HCT116 (cell line): Measurements from ENCODE around the gene LAMC3. TPM values are rescaled to one million over a fixed set of nuclear protein-coding genes. Genes with fewer than 3 reads are reported as not detected.

Experiments
- ATAC-seq: fragments of 200-7000 bp; cut with Tn5 transposase; 2 replicates; pipeline ENCODE4 v1.9.1; 2020; ENCODE audit warnings: mild to moderate bottlenecking, moderate library complexity
- BruUV-seq: library from RNA; stranded (reverse); fragments of 400-500 nt; replicated peaks from 2 replicates; lab custom pipeline; 2021; lab: Mats Ljungman, UMichigan
- CTCF ChIA-PET: fragments of 300-600 bp; sonication (Branson Sonifier 250); formaldehyde crosslinking; loops from one replicate; lab custom pipeline; 2021; ENCODE audit warnings: antibody characterized with exemption; lab: Charles Lee
- POLR2A ChIA-PET: fragments of 300-600, 350-600 bp; sonication (Branson Sonifier 250); formaldehyde crosslinking; loops from one replicate; lab custom pipeline; 2021; ENCODE audit warnings: antibody characterized with exemption; lab: Charles Lee
- RAD21 ChIA-PET, 2 experiments: fragments of 300-600 bp; sonication (Branson Sonifier 250); formaldehyde crosslinking; loops; one replicate each; lab custom pipeline; 2023; ENCODE audit warnings: low total read pairs in 2 of 2; ENCODE audit not compliant: uncharacterized antibody in 2 of 2, unreplicated experiment in 2 of 2, low non-redundant PET in 1 of 2; lab: Charles Lee
- DNase-seq: peaks from one replicate; pipeline ENCODE4 v3.0.0-alpha.2; 2010; ENCODE audit warnings: low read depth, low spot score
- H2AFZ ChIP-seq: fragments of 200-600 bp; shearing (Covaris generic), sonication (generic); 2 replicates; pipeline ENCODE4 v1.6.1; 2017; ENCODE audit warnings: low read depth, mixed run types, mixed read lengths, antibody characterized with exemption, low read length; ENCODE audit not compliant: poor library complexity, severe bottlenecking
- H3K27ac ChIP-seq: 2 replicates; pipeline ENCODE4 v1.5.1; 2012; ENCODE audit warnings: low read depth, low read length
- H3K27me3 ChIP-seq: fragments of 200-600 bp; sonication (generic); 2 replicates; pipeline ENCODE4 v1.6.1; 2016; ENCODE audit warnings: mixed run types, low read length, mixed read lengths; ENCODE audit not compliant: insufficient read depth
- H3K36me3 ChIP-seq, 2 experiments: fragments of 200-500 bp in 1 of 2; fragments of 200-600 bp in 1 of 2; sonication (Bioruptor generic) in 1 of 2; sonication (generic) in 1 of 2; 2 replicates each; pipeline versions ENCODE4 v1.5.1 to v1.6.1; 2014 to 2016; ENCODE audit warnings: low read length in 2 of 2, inconsistent platforms in 1 of 2, mixed read lengths in 1 of 2, mixed run types in 1 of 2; ENCODE audit not compliant: insufficient read depth in 2 of 2, control insufficient read depth in 1 of 2
- H3K4me1 ChIP-seq, 2 experiments: fragments of 200-600 bp in 1 of 2; sonication (generic) in 1 of 2; 2 replicates each; pipeline versions ENCODE4 v1.5.1 to v1.6.1; 2012 to 2017; ENCODE audit warnings: low read length in 2 of 2, inconsistent platforms in 1 of 2, mild to moderate bottlenecking in 1 of 2, mixed read lengths in 1 of 2, mixed run types in 1 of 2, moderate library complexity in 1 of 2; ENCODE audit not compliant: insufficient read depth in 2 of 2, control insufficient read depth in 1 of 2
- H3K4me2 ChIP-seq: fragments of 200-600 bp; sonication (generic); 2 replicates; pipeline ENCODE4 v1.6.1; 2017; ENCODE audit warnings: mixed run types, low read length, mixed read lengths
- H3K4me3 ChIP-seq, 2 experiments: fragments of 200-600 bp in 1 of 2; sonication (generic) in 1 of 2; replicated peaks in 1 of 2; 2 replicates each; pipeline ENCODE4 v1.5.1; 2011 to 2016; ENCODE audit warnings: low read length in 2 of 2, control low read depth in 1 of 2, low read depth in 1 of 2, mild to moderate bottlenecking in 1 of 2, mixed read lengths in 1 of 2, mixed run types in 1 of 2
- H3K79me2 ChIP-seq: fragments of 200-600 bp; sonication (generic); 2 replicates; pipeline ENCODE4 v1.6.1; 2017; ENCODE audit warnings: mild to moderate bottlenecking, mixed run types, low read length, moderate library complexity, mixed read lengths; ENCODE audit not compliant: insufficient read depth
- H3K9ac ChIP-seq: fragments of 200-600 bp; sonication (generic); 2 replicates; pipeline ENCODE4 v1.6.1; 2016; ENCODE audit warnings: low read length, mixed read lengths
- H3K9me2 ChIP-seq: fragments of 200-600 bp; sonication (generic), shearing (Covaris generic); 2 replicates; pipeline ENCODE4 v1.6.1; 2017; ENCODE audit warnings: mixed run types, mild to moderate bottlenecking, moderate library complexity; ENCODE audit not compliant: insufficient read depth
- H3K9me3 ChIP-seq, 2 experiments: fragments of 200-500 bp in 1 of 2; fragments of 200-600 bp in 1 of 2; sonication (Bioruptor generic) in 1 of 2; sonication (generic) in 1 of 2; 2 replicates each; pipeline ENCODE4 v1.6.1; 2014 to 2017; ENCODE audit warnings: low read length in 2 of 2, mixed read lengths in 2 of 2, inconsistent platforms in 1 of 2, low read depth in 1 of 2, mild to moderate bottlenecking in 1 of 2, mixed run types in 1 of 2, moderate library complexity in 1 of 2; ENCODE audit not compliant: control insufficient read depth in 1 of 2, insufficient read depth in 1 of 2
- H4K20me1 ChIP-seq: fragments of 200-600 bp; sonication (generic), shearing (Covaris generic); 2 replicates; pipeline ENCODE4 v1.6.1; 2017; ENCODE audit warnings: mixed run types, mild to moderate bottlenecking, moderate library complexity; ENCODE audit not compliant: insufficient read depth
- ATF3 ChIP-seq: IDR thresholded peaks from 2 replicates; pipeline ENCODE4 v1.6.1; 2012
- CBX3 ChIP-seq: IDR thresholded peaks from 2 replicates; pipeline ENCODE4 v1.6.1; 2012; ENCODE audit warnings: low read depth
- ELF1 ChIP-seq: IDR thresholded peaks from 2 replicates; pipeline ENCODE4 v1.6.1; 2012; ENCODE audit warnings: low read depth, borderline replicate concordance
- EZH2 ChIP-seq: fragments of 200-600 bp; sonication (generic); IDR thresholded peaks from 2 replicates; pipeline ENCODE4 v1.6.1; 2017; ENCODE audit warnings: antibody characterized with exemption, mixed run types
- EZH2phosphoT487 ChIP-seq: fragments of 200-600 bp; IDR thresholded peaks from 2 replicates; pipeline ENCODE4 v1.6.1; 2018; ENCODE audit warnings: antibody characterized with exemption, borderline replicate concordance
- FOSL1 ChIP-seq: IDR thresholded peaks from 2 replicates; pipeline ENCODE4 v1.6.1; 2012; ENCODE audit warnings: low read depth
- JUND ChIP-seq: IDR thresholded peaks from 2 replicates; pipeline ENCODE4 v1.6.1; 2012
- POLR2A ChIP-seq: IDR thresholded peaks from 2 replicates; pipeline ENCODE4 v1.7.0; 2011; ENCODE audit warnings: borderline replicate concordance; ENCODE audit not compliant: insufficient read depth, insufficient read length; ENCODE audit errors: extremely low read depth
- RAD21 ChIP-seq: IDR thresholded peaks from 2 replicates; pipeline ENCODE4 v1.6.1; 2012; ENCODE audit warnings: low read depth, mild to moderate bottlenecking
- SIN3A ChIP-seq: IDR thresholded peaks from 2 replicates; pipeline ENCODE4 v1.6.1; 2012; ENCODE audit warnings: low read depth
- SP1 ChIP-seq: IDR thresholded peaks from 2 replicates; pipeline ENCODE4 v1.6.1; 2012; ENCODE audit warnings: low read depth
- SRF ChIP-seq: IDR thresholded peaks from 2 replicates; pipeline ENCODE4 v1.6.1; 2012; ENCODE audit warnings: low read depth
- TCF7L2 ChIP-seq: IDR thresholded peaks from 2 replicates; pipeline ENCODE4 v1.7.0; 2011; ENCODE audit warnings: borderline replicate concordance, inconsistent platforms; ENCODE audit not compliant: insufficient read depth, insufficient read length; ENCODE audit errors: extremely low read depth
- YY1 ChIP-seq: IDR thresholded peaks from 2 replicates; pipeline ENCODE4 v1.6.1; 2011; ENCODE audit warnings: low read length, low read depth, moderate library complexity, mild to moderate bottlenecking; ENCODE audit not compliant: insufficient replicate concordance; ENCODE audit errors: extremely low read depth
- ZFX ChIP-seq: fragments of 450-650 bp; IDR thresholded peaks from 2 replicates; pipeline ENCODE4 v1.6.1; 2017
- ZNF274 ChIP-seq: fragments of 200-500 bp; sonication (Bioruptor generic); IDR thresholded peaks from 2 replicates; pipeline ENCODE4 v1.6.1; 2014; ENCODE audit warnings: mild to moderate bottlenecking, low read depth, low read length, inconsistent platforms
- intact Hi-C: fragments of 100-400 bp; cut with micrococcal nuclease; formaldehyde crosslinking; loops from 2 replicates; pipeline ENCODE4 v1.10.0; 2022
- total RNA-seq: library from RNA; stranded (reverse); gene quantifications from one replicate; pipeline ENCODE4 v1.2.1, GENCODE V29; 2021; ENCODE audit not compliant: unreplicated experiment
- TF ChIP-seq, protein P1 (sequence below), 3 experiments: fragments of 200-600 bp in 1 of 3; sonication (generic) in 1 of 3; IDR thresholded peaks in 2 of 3; conservative IDR thresholded peaks in 1 of 3; 2 replicates each; pipeline ENCODE4 v1.5.1; 2012 to 2017; ENCODE audit warnings: low read depth in 2 of 3, low read length in 2 of 3, antibody characterized with exemption in 1 of 3, borderline replicate concordance in 1 of 3, control low read depth in 1 of 3, mild to moderate bottlenecking in 1 of 3, mixed read lengths in 1 of 3, mixed run types in 1 of 3, moderate library complexity in 1 of 3; ENCODE audit not compliant: insufficient read depth in 1 of 3
- TF ChIP-seq, protein P2 (sequence below): IDR thresholded peaks from 2 replicates; pipeline ENCODE4 v1.6.1; 2012
- TF ChIP-seq, protein P3 (sequence below): IDR thresholded peaks from 2 replicates; pipeline ENCODE4 v1.6.1; 2012; ENCODE audit warnings: low read depth

LAMC3 gene
- total RNA-seq, 1 experiment from 2014 or later, result 7.7 TPM

DNA sequence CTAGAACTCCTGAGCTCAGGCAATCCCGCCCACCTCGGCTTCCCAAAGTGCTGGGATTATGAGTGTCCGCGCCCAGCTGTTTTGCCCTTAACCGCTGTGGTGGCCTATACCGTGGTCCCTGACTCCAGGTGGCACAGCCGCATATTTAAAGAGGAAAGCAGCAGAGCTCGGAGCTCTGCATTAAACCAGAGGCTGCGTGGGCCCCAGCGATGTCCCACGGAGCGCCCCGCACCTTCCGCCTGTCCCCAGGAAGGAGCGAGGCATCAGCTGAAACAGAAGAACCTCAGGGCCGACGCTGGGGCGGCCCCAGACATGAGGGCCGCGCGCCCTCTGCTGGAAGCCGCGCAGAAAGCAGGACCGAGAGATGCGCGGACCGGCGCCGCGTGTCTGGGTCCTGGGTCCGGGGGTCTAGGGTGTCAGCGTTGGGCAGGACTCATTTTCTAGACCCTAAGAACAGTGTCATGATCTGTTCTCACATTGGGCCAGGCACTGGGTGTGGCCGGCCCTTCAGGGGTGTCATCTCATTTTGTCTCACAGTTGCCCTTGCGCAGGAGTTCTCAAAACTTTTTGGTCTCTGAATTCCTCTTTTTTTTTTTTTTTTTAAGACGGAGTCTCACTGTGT lies 37.7 kb downstream of the LAMC3 start:
- no peaks in the 10 kb centered on the region for H3K9me3 ChIP-seq
- RAD21 ChIA-PET, result interaction anchor here (0.5 to 1.6 kb wide), 10 partner anchors 38 to 582 kb away, joined by 3 to 14 read pairs (median 4); partner anchors contain the start of gene PLPP7 (in 1 of the 2)
- peak overlapping the region; percentile 87 for H3K4me2 ChIP-seq
- H3K4me1 ChIP-seq, result peaks cover 12 to 22% of the 10 kb centered on the region in 2 experiments; a peak in 3 of 4 replicates
- H3K9ac ChIP-seq, result peak overlapping the region; percentile 33; the same call in 1 of the 2 replicates
- no peaks in the 10 kb centered on the region for H3K36me3 ChIP-seq
- no TSS peak for BruUV-seq
- ATAC-seq, result peak; percentile 89
- H2AFZ ChIP-seq, result peak overlapping the region; percentile 85
- intact Hi-C loops, result loop anchor here (1.0 to 5.0 kb wide), 3 partner anchors 39 to 339 kb away; partner anchors contain the start of gene LAMC3
- CTCF ChIA-PET, result interaction anchor here (0.6 to 3.2 kb wide), 25 partner anchors 9 to 345 kb away, joined by 3 to 37 read pairs (median 5); partner anchors contain the start of gene LAMC3
- peak overlapping the region; percentile 26 to 45 for H3K4me3 ChIP-seq
- 0 out of 2 replicates have a peak overlapping the region, but pooled peaks have one; percentile 27 for H3K27ac ChIP-seq
- no peaks in the 10 kb centered on the region for H4K20me1 ChIP-seq
- POLR2A ChIA-PET, result no interaction called here
- H3K27me3 ChIP-seq, result no peaks in the 10 kb centered on the region
- peak; percentile 37 for DNase-seq
- TF ChIP-seq EZH2phosphoT487, result no peak
- no peak for TF ChIP-seq ELF1
- no peak for TF ChIP-seq ZNF274
- no peak for TF ChIP-seq SP1
- TF ChIP-seq ATF3, result no peak
- TF ChIP-seq RAD21, result peak; percentile 97
- no peak for TF ChIP-seq TCF7L2
- no peak for TF ChIP-seq ZFX
- TF ChIP-seq EZH2, result no peak
- TF ChIP-seq, protein P1, sequence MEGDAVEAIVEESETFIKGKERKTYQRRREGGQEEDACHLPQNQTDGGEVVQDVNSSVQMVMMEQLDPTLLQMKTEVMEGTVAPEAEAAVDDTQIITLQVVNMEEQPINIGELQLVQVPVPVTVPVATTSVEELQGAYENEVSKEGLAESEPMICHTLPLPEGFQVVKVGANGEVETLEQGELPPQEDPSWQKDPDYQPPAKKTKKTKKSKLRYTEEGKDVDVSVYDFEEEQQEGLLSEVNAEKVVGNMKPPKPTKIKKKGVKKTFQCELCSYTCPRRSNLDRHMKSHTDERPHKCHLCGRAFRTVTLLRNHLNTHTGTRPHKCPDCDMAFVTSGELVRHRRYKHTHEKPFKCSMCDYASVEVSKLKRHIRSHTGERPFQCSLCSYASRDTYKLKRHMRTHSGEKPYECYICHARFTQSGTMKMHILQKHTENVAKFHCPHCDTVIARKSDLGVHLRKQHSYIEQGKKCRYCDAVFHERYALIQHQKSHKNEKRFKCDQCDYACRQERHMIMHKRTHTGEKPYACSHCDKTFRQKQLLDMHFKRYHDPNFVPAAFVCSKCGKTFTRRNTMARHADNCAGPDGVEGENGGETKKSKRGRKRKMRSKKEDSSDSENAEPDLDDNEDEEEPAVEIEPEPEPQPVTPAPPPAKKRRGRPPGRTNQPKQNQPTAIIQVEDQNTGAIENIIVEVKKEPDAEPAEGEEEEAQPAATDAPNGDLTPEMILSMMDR (IDR thresholded peaks at IDR 0.05 in 2 of 3, conservative IDR thresholded peaks at IDR 0.05 in 1 of 3; ENCODE audit: borderline replicate concordance in 1 of 3, insufficient read depth in 1 of 3, low read depth in 2 of 3, low read length in 2 of 3), result peak; percentile 91 to 93 (median 92)
- TF ChIP-seq CBX3, result no peak
- no peak for TF ChIP-seq SRF
- peak; percentile 11 for TF ChIP-seq YY1
- TF ChIP-seq, protein P2, sequence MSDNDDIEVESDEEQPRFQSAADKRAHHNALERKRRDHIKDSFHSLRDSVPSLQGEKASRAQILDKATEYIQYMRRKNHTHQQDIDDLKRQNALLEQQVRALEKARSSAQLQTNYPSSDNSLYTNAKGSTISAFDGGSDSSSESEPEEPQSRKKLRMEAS, result peak; percentile 59; the same call in 1 of the 2 replicates
- no peak for TF ChIP-seq JUND
- no peak for TF ChIP-seq FOSL1
- TF ChIP-seq POLR2A, result no peak
- TF ChIP-seq, protein P3, sequence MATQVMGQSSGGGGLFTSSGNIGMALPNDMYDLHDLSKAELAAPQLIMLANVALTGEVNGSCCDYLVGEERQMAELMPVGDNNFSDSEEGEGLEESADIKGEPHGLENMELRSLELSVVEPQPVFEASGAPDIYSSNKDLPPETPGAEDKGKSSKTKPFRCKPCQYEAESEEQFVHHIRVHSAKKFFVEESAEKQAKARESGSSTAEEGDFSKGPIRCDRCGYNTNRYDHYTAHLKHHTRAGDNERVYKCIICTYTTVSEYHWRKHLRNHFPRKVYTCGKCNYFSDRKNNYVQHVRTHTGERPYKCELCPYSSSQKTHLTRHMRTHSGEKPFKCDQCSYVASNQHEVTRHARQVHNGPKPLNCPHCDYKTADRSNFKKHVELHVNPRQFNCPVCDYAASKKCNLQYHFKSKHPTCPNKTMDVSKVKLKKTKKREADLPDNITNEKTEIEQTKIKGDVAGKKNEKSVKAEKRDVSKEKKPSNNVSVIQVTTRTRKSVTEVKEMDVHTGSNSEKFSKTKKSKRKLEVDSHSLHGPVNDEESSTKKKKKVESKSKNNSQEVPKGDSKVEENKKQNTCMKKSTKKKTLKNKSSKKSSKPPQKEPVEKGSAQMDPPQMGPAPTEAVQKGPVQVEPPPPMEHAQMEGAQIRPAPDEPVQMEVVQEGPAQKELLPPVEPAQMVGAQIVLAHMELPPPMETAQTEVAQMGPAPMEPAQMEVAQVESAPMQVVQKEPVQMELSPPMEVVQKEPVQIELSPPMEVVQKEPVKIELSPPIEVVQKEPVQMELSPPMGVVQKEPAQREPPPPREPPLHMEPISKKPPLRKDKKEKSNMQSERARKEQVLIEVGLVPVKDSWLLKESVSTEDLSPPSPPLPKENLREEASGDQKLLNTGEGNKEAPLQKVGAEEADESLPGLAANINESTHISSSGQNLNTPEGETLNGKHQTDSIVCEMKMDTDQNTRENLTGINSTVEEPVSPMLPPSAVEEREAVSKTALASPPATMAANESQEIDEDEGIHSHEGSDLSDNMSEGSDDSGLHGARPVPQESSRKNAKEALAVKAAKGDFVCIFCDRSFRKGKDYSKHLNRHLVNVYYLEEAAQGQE, result no peak
- no peak for TF ChIP-seq SIN3A
- TF ChIP-seq, all 23 proteins: peak for 4
- H3K9me2 ChIP-seq, result no peaks in the 10 kb centered on the region
- H3K79me2 ChIP-seq, result no peaks in the 10 kb centered on the region
